Esophagus muscularis mucosa (tissue), 3 donors: ENCODE results near the gene DNASE1L1.

Experiments
- POLR2A ChIP-seq: fragments of 450-650 bp; IDR thresholded peaks from one replicate; pipeline ENCODE4 v1.6.1; 2017; ENCODE audit warnings: antibody characterized with exemption, moderate library complexity, mild to moderate bottlenecking, low read depth
- TF ChIP-seq, protein P1 (sequence below), 3 experiments: fragments of 200-600 bp in 2 of 3; fragments of 450-650 bp in 1 of 3; sonication (generic) in 2 of 3; IDR thresholded peaks; one replicate each; pipeline ENCODE4 v1.5.1; 2017 to 2019; ENCODE audit warnings: antibody characterized with exemption in 3 of 3, mild to moderate bottlenecking in 2 of 3, moderate library complexity in 1 of 3

GRCh38 chrX:154371789-154372300, 37.2 kb downstream of the DNASE1L1 start:
- TF ChIP-seq, protein P1, sequence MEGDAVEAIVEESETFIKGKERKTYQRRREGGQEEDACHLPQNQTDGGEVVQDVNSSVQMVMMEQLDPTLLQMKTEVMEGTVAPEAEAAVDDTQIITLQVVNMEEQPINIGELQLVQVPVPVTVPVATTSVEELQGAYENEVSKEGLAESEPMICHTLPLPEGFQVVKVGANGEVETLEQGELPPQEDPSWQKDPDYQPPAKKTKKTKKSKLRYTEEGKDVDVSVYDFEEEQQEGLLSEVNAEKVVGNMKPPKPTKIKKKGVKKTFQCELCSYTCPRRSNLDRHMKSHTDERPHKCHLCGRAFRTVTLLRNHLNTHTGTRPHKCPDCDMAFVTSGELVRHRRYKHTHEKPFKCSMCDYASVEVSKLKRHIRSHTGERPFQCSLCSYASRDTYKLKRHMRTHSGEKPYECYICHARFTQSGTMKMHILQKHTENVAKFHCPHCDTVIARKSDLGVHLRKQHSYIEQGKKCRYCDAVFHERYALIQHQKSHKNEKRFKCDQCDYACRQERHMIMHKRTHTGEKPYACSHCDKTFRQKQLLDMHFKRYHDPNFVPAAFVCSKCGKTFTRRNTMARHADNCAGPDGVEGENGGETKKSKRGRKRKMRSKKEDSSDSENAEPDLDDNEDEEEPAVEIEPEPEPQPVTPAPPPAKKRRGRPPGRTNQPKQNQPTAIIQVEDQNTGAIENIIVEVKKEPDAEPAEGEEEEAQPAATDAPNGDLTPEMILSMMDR (IDR thresholded peaks at IDR 0.05) = no peak
- TF ChIP-seq POLR2A = no peak
